Endothelial cell of umbilical vein (primary cell): ENCODE results near the gene EPS8L2. TPM values are rescaled to one million over a fixed set of nuclear protein-coding genes. Genes with fewer than 3 reads are reported as not detected.

Experiments used
- BruUV-seq: library from RNA; stranded (reverse); fragments of 400-500 nt; replicated peaks from 2 replicates; lab custom pipeline; 2021; lab: Mats Ljungman, UMichigan
- CTCF ChIA-PET: fragments of 300-600, 350-600 bp; sonication (Branson Sonifier 250); formaldehyde crosslinking; loops from one replicate; lab custom pipeline; 2021; ENCODE audit warnings: antibody characterized with exemption, inconsistent platforms; lab: Charles Lee
- POLR2A ChIA-PET: fragments of 300-600, 350-600 bp; sonication (Branson Sonifier 250); formaldehyde crosslinking; loops from one replicate; lab custom pipeline; 2021; ENCODE audit warnings: antibody characterized with exemption, inconsistent platforms; lab: Charles Lee
- DNase-seq: peaks from one replicate; pipeline ENCODE4 v3.0.0-alpha.2; 2011; ENCODE audit warnings: low read depth, low spot score
- FAIRE-seq: peaks from 2 replicates; lab custom pipeline; 2011; peaks lifted over from hg19 to GRCh38; lab: Jason Lieb, UNC
- H2AFZ ChIP-seq: 2 replicates; pipeline ENCODE4 v1.6.0; 2012; ENCODE audit warnings: low read depth, low read length, control low read depth, inconsistent platforms
- H3K27ac ChIP-seq: 2 replicates; pipeline ENCODE4 v1.5.1; 2011; ENCODE audit warnings: low read depth, mild to moderate bottlenecking, control low read depth, low read length, moderate library complexity; ENCODE audit not compliant: insufficient read depth
- H3K27me3 ChIP-seq, 2 experiments: 2 replicates each; pipeline versions ENCODE4 v1.6.0 to v1.6.1; 2011; ENCODE audit warnings: low read length in 2 of 2, mixed read lengths in 1 of 2; ENCODE audit not compliant: control insufficient read depth in 2 of 2, insufficient read depth in 2 of 2
- H3K36me3 ChIP-seq, 2 experiments: 2 replicates in 1 of 2; 3 replicates in 1 of 2; pipeline ENCODE4 v1.5.1; 2011; ENCODE audit warnings: low read length in 2 of 2, mild to moderate bottlenecking in 1 of 2, moderate library complexity in 1 of 2; ENCODE audit not compliant: control insufficient read depth in 2 of 2, insufficient read depth in 2 of 2; ENCODE audit errors: extremely low read depth in 1 of 2
- H3K4me1 ChIP-seq: 3 replicates; pipeline ENCODE4 v1.5.1; 2011; ENCODE audit warnings: mild to moderate bottlenecking, low read length; ENCODE audit not compliant: control insufficient read depth, insufficient read depth; ENCODE audit errors: extremely low read depth
- H3K4me2 ChIP-seq: 2 replicates; pipeline ENCODE4 v1.6.1; 2011; ENCODE audit warnings: low read length, control low read depth, mixed read lengths; ENCODE audit not compliant: insufficient read depth
- H3K4me3 ChIP-seq, 3 experiments: fragments of 200-600 bp in 1 of 3; sonication (generic), shearing (Covaris generic) in 1 of 3; replicated peaks in 1 of 3; 2 replicates each; pipeline ENCODE4 v1.5.1; 2011 to 2016; ENCODE audit warnings: control low read depth in 3 of 3, low read length in 3 of 3, mild to moderate bottlenecking in 2 of 3, inconsistent platforms in 1 of 3, low read depth in 1 of 3, moderate library complexity in 1 of 3; ENCODE audit not compliant: insufficient read depth in 1 of 3
- H3K79me2 ChIP-seq: 2 replicates; pipeline ENCODE4 v1.6.0; 2012; ENCODE audit warnings: low read length, inconsistent platforms; ENCODE audit not compliant: control insufficient read depth, insufficient read depth
- H3K9ac ChIP-seq: replicated peaks from 2 replicates; pipeline ENCODE3; 2011; ENCODE audit warnings: low read length, control low read depth; ENCODE audit not compliant: insufficient read depth; ENCODE audit errors: extremely low read depth
- H3K9me1 ChIP-seq: replicated peaks from 3 replicates; pipeline ENCODE4 v1.6.0; 2011; ENCODE audit warnings: mild to moderate bottlenecking, low read length; ENCODE audit not compliant: control insufficient read depth, insufficient read depth; ENCODE audit errors: extremely low read depth
- H3K9me3 ChIP-seq: replicated peaks from 2 replicates; pipeline ENCODE4 v1.5.1; 2012; ENCODE audit warnings: low read length, inconsistent platforms; ENCODE audit not compliant: control insufficient read depth, insufficient read depth
- H4K20me1 ChIP-seq: replicated peaks from 2 replicates; pipeline ENCODE3; 2011; ENCODE audit warnings: mild to moderate bottlenecking, low read length; ENCODE audit not compliant: control insufficient read depth, insufficient read depth; ENCODE audit errors: extremely low read depth
- EZH2 ChIP-seq: IDR thresholded peaks from 2 replicates; pipeline ENCODE4 v1.6.1; 2012; ENCODE audit warnings: borderline replicate concordance, low read depth, mild to moderate bottlenecking, moderate library complexity, low read length, inconsistent platforms; ENCODE audit not compliant: severe bottlenecking
- FOS ChIP-seq: IDR thresholded peaks from 2 replicates; pipeline ENCODE4 v1.6.1; 2011; ENCODE audit warnings: mild to moderate bottlenecking, low read length, moderate library complexity, borderline replicate concordance; ENCODE audit not compliant: insufficient read depth
- GATA2 ChIP-seq: IDR thresholded peaks from 2 replicates; pipeline ENCODE4 v1.7.0; 2011; ENCODE audit warnings: low read depth, mild to moderate bottlenecking, moderate library complexity, mixed read lengths, low read length; ENCODE audit not compliant: insufficient read length, insufficient read depth
- JUN ChIP-seq: IDR thresholded peaks from 2 replicates; pipeline ENCODE4 v1.6.1; 2011; ENCODE audit warnings: borderline replicate concordance, low read depth; ENCODE audit not compliant: insufficient read length, insufficient read depth
- MAX ChIP-seq: IDR thresholded peaks from 2 replicates; pipeline ENCODE4 v1.6.1; 2011; ENCODE audit not compliant: insufficient read depth, insufficient read length
- MYC ChIP-seq: IDR thresholded peaks from one replicate; pipeline ENCODE4 v1.6.1; 2011; ENCODE audit warnings: mild to moderate bottlenecking, low read depth, low read length
- POLR2A ChIP-seq: IDR thresholded peaks from 2 replicates; pipeline ENCODE4 v1.6.1; 2012; ENCODE audit warnings: low read depth, mild to moderate bottlenecking, control low read depth, low read length
- POLR2AphosphoS5 ChIP-seq: IDR thresholded peaks from 2 replicates; pipeline ENCODE4 v1.6.1; 2012; ENCODE audit warnings: low read depth, mild to moderate bottlenecking, control low read depth, low read length, moderate library complexity; ENCODE audit not compliant: insufficient read depth
- dilution Hi-C: fragments of 300-500 bp; cut with MboI; formaldehyde crosslinking; loops from one replicate; pipeline ENCODE4 v1.15.0; 2019; ENCODE audit warnings: low sequenced_read_pairs; ENCODE audit not compliant: extremely low pct_ligation_motif_present
- intact Hi-C: fragments of 100-400 bp; cut with micrococcal nuclease; formaldehyde crosslinking; loops from one replicate; pipeline ENCODE4 v1.10.0; 2022
- polyA plus RNA-seq, 4 experiments: library from polyadenylated mRNA; depleted of rRNA in 3 of 4; stranded (reverse) in 3 of 4; unstranded in 1 of 4; fragments of >200 nt; gene quantifications; 2 replicates each; pipeline versions ENCODE4 v1.2.1 to v1.2.3, GENCODE V29; 2011 to 2012; ENCODE audit warnings: missing spikeins in 1 of 4
- total RNA-seq: library from RNA; stranded (reverse); gene quantifications from 2 replicates; pipeline ENCODE4 v1.2.3, GENCODE V29; 2021
- TF ChIP-seq, protein P1 (sequence below), 2 donors: IDR thresholded peaks; 1 replicate in 1 of 2; 2 replicates in 1 of 2; pipeline ENCODE4 v1.5.1; 2011; ENCODE audit warnings: low read length in 2 of 2, mild to moderate bottlenecking in 2 of 2, moderate library complexity in 2 of 2, control low read depth in 1 of 2, inconsistent platforms in 1 of 2, low read depth in 1 of 2; ENCODE audit not compliant: insufficient read depth in 1 of 2; ENCODE audit errors: extremely low read depth in 1 of 2

EPS8L2 gene
- total and polyA plus RNA-seq, 2 donors (not counting 3 experiments of a cell fraction or from before 2014, with no cell fraction given): 5.2 to 12.5 TPM

GRCh38 chr11:687751-688150 lies 18.3 kb upstream of the EPS8L2 start:
- Histone ChIP-seq H3K4me2 (no peak overlapping the region), H3K27ac (no peak overlapping the region), H3K9me1 (no peaks in the 10 kb centered on the region), H3K9ac (no peak overlapping the region), H3K9me3 (no peaks in the 10 kb centered on the region), H2AFZ (no peak overlapping the region), H3K36me3 (peaks cover 9 to 20% of the 10 kb centered on the region in 2 experiments), H3K4me3 (no peak overlapping the region), H3K4me1 (peaks cover 18% of the 10 kb centered on the region), H4K20me1 (no peaks in the 10 kb centered on the region), H3K79me2 (peaks cover 21% of the 10 kb centered on the region), H3K27me3 (no peaks in the 10 kb centered on the region)
- intact Hi-C loops (no loop called here), dilution Hi-C loops (no loop called here)
- no TSS peak for BruUV-seq
- FAIRE-seq (no peak), DNase-seq (no peak)
- POLR2A ChIA-PET: no interaction called here
- CTCF ChIA-PET: no interaction called here
- no peak for TF ChIP-seq EZH2
- TF ChIP-seq JUN: no peak
- TF ChIP-seq MAX: no peak
- TF ChIP-seq GATA2: no peak
- TF ChIP-seq MYC: no peak
- TF ChIP-seq POLR2A: no peak
- TF ChIP-seq, protein P1, sequence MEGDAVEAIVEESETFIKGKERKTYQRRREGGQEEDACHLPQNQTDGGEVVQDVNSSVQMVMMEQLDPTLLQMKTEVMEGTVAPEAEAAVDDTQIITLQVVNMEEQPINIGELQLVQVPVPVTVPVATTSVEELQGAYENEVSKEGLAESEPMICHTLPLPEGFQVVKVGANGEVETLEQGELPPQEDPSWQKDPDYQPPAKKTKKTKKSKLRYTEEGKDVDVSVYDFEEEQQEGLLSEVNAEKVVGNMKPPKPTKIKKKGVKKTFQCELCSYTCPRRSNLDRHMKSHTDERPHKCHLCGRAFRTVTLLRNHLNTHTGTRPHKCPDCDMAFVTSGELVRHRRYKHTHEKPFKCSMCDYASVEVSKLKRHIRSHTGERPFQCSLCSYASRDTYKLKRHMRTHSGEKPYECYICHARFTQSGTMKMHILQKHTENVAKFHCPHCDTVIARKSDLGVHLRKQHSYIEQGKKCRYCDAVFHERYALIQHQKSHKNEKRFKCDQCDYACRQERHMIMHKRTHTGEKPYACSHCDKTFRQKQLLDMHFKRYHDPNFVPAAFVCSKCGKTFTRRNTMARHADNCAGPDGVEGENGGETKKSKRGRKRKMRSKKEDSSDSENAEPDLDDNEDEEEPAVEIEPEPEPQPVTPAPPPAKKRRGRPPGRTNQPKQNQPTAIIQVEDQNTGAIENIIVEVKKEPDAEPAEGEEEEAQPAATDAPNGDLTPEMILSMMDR (IDR thresholded peaks at IDR 0.05; ENCODE audit: extremely low read depth in 1 of 2, insufficient read depth in 1 of 2, low read depth in 1 of 2, low read length in 2 of 2): no peak
- TF ChIP-seq FOS: no peak
- TF ChIP-seq POLR2AphosphoS5: no peak
